Tibial nerve (tissue), 3 donors: ENCODE data around the gene ALG2.

Experiments
- CTCF ChIP-seq, 5 experiments: fragments of 200-600 bp in 3 of 5; fragments of 450-650 bp in 2 of 5; sonication (generic) in 3 of 5; IDR thresholded peaks; one replicate each; pipeline ENCODE4 v1.5.1; 2016 to 2019; ENCODE audit warnings: antibody characterized with exemption in 5 of 5, mild to moderate bottlenecking in 3 of 5, moderate library complexity in 2 of 5
- POLR2A ChIP-seq, 2 donors: fragments of 450-650 bp; IDR thresholded peaks; one replicate each; pipeline ENCODE4 v1.6.1; 2017; ENCODE audit warnings: antibody characterized with exemption in 2 of 2, mild to moderate bottlenecking in 2 of 2, moderate library complexity in 2 of 2

- TF ChIP-seq CTCF (IDR thresholded peaks at IDR 0.05) (no peak), POLR2A (IDR thresholded peaks at IDR 0.05) (no peak)
Observed at GRCh38 chr9:99265691-99266090, 43.9 kb upstream of the ALG2 start.
